CD14-positive monocyte (primary cell): ENCODE data around the gene CLCA1. TPM values are rescaled to one million over a fixed set of nuclear protein-coding genes. Genes with fewer than 3 reads are reported as not detected.

Experiments used
- DNase-seq, 3 donors: peaks; one replicate each; pipeline ENCODE4 v3.0.0-alpha.2; 2011 to 2022
- H2AFZ ChIP-seq: 2 replicates; pipeline ENCODE4 v1.6.0; 2012; ENCODE audit warnings: mild to moderate bottlenecking, low read depth, low read length, inconsistent platforms; ENCODE audit not compliant: insufficient read depth, poor library complexity, severe bottlenecking
- H3K27ac ChIP-seq, 2 donors: 1 replicate in 1 of 2; 2 replicates in 1 of 2; pipeline ENCODE4 v1.5.1; 2012 to 2013; ENCODE audit warnings: low read length in 2 of 2, control low read depth in 1 of 2, inconsistent platforms in 1 of 2, low read depth in 1 of 2, mild to moderate bottlenecking in 1 of 2
- H3K27me3 ChIP-seq, 2 donors: one replicate each; pipeline versions ENCODE4 v1.6.0 to v1.6.1; 2011 to 2013; ENCODE audit warnings: low read length in 2 of 2; ENCODE audit not compliant: control insufficient read depth in 2 of 2, insufficient read depth in 2 of 2
- H3K36me3 ChIP-seq, 2 donors: replicated peaks in 1 of 2; 1 replicate in 1 of 2; 2 replicates in 1 of 2; pipeline versions ENCODE4 v1.5.1 to v1.6.1; 2012 to 2013; ENCODE audit warnings: low read length in 2 of 2, control low read depth in 1 of 2, inconsistent platforms in 1 of 2, mild to moderate bottlenecking in 1 of 2; ENCODE audit not compliant: insufficient read depth in 2 of 2, control insufficient read depth in 1 of 2
- H3K4me1 ChIP-seq, 2 donors: 1 replicate in 1 of 2; 2 replicates in 1 of 2; pipeline versions ENCODE4 v1.5.1 to v1.6.1; 2012 to 2013; ENCODE audit warnings: low read length in 2 of 2, control low read depth in 1 of 2, inconsistent platforms in 1 of 2, mild to moderate bottlenecking in 1 of 2, moderate library complexity in 1 of 2; ENCODE audit not compliant: insufficient read depth in 2 of 2, control insufficient read depth in 1 of 2
- H3K4me2 ChIP-seq: replicated peaks from 2 replicates; pipeline ENCODE3; 2012; ENCODE audit warnings: low read length, moderate library complexity, mild to moderate bottlenecking; ENCODE audit not compliant: poor library complexity, severe bottlenecking; ENCODE audit errors: extremely low read depth
- H3K4me3 ChIP-seq, 3 experiments: fragments of 200-600 bp in 1 of 3; sonication (generic) in 1 of 3; replicated peaks in 1 of 3; 1 replicate in 2 of 3; 2 replicates in 1 of 3; pipeline ENCODE4 v1.5.1; 2011 to 2013; ENCODE audit warnings: low read length in 3 of 3, mild to moderate bottlenecking in 3 of 3, control low read depth in 2 of 3, low read depth in 2 of 3, inconsistent platforms in 1 of 3, moderate library complexity in 1 of 3
- H3K79me2 ChIP-seq: 2 replicates; pipeline ENCODE4 v1.6.0; 2012; ENCODE audit warnings: mild to moderate bottlenecking, control low read depth, inconsistent platforms, low read length, moderate library complexity; ENCODE audit not compliant: insufficient read depth
- H3K9ac ChIP-seq: 2 replicates; pipeline ENCODE4 v1.6.0; 2017; ENCODE audit warnings: low read length, mild to moderate bottlenecking; ENCODE audit not compliant: insufficient read depth, poor library complexity, severe bottlenecking
- H3K9me3 ChIP-seq, 2 donors: replicated peaks in 1 of 2; 1 replicate in 1 of 2; 2 replicates in 1 of 2; pipeline versions ENCODE4 v1.5.1 to v1.6.1; 2012 to 2013; ENCODE audit warnings: low read length in 2 of 2, control low read depth in 1 of 2; ENCODE audit not compliant: control insufficient read depth in 1 of 2, insufficient read depth in 1 of 2
- H4K20me1 ChIP-seq: 2 replicates; pipeline ENCODE4 v1.6.0; 2012; ENCODE audit warnings: mild to moderate bottlenecking, low read length, control low read depth, moderate library complexity; ENCODE audit not compliant: insufficient read depth
- H3K27ac Mint-ChIP-seq, 7 donors: one replicate each; pipeline ENCODE4 v1.8.0; 2020; ENCODE audit warnings: mild to moderate bottlenecking in 7 of 7, mixed read lengths in 7 of 7, moderate library complexity in 6 of 7, inconsistent platforms in 2 of 7
- H3K27me3 Mint-ChIP-seq, 3 donors: one replicate each; pipeline ENCODE4 v1.8.0; 2021 to 2022; ENCODE audit warnings: low read depth in 3 of 3, mild to moderate bottlenecking in 3 of 3, mixed read lengths in 3 of 3, moderate library complexity in 3 of 3, inconsistent platforms in 1 of 3
- H3K36me3 Mint-ChIP-seq, 2 donors: one replicate each; pipeline ENCODE4 v1.8.0; 2020; ENCODE audit warnings: mixed read lengths in 2 of 2, inconsistent platforms in 1 of 2, mild to moderate bottlenecking in 1 of 2
- H3K4me1 Mint-ChIP-seq: one replicate; pipeline ENCODE4 v1.8.0; 2020; ENCODE audit warnings: mild to moderate bottlenecking, mixed read lengths
- H3K4me3 Mint-ChIP-seq, 2 donors: one replicate each; pipeline ENCODE4 v1.8.0; 2020; ENCODE audit warnings: mild to moderate bottlenecking in 2 of 2, mixed read lengths in 2 of 2, moderate library complexity in 1 of 2
- H3K9me3 Mint-ChIP-seq, 7 donors: one replicate each; pipeline ENCODE4 v1.8.0; 2020 to 2022; ENCODE audit warnings: mixed read lengths in 7 of 7, mild to moderate bottlenecking in 6 of 7, moderate library complexity in 6 of 7, inconsistent platforms in 2 of 7
- CTCF ChIP-seq: fragments of 200-600 bp; IDR thresholded peaks from one replicate; pipeline ENCODE4 v1.8.0; 2022; ENCODE audit warnings: antibody characterized with exemption, mild to moderate bottlenecking
- WGBS: methylation state at CpG from one replicate; pipeline ENCODE4 v1.1.5; 2013; ENCODE audit warnings: missing lambda C conversion rate; ENCODE audit not compliant: insufficient coverage; 5-methylcytosine and 5-hydroxymethylcytosine counted together
- intact Hi-C, 2 donors: fragments of 100-400 bp; cut with micrococcal nuclease; formaldehyde crosslinking; loops; one replicate each; pipeline versions ENCODE4 v1.15.0 to v1.15.1; 2023
- polyA plus RNA-seq, 3 donors: library from polyadenylated mRNA; depleted of rRNA in 1 of 3; unstranded in 2 of 3; stranded (reverse) in 1 of 3; fragments of 300-500 nt in 2 of 3; fragments of >200 nt in 1 of 3; fragmentation: Illumina TruSeq in 2 of 3; gene quantifications; 1 replicate in 2 of 3; 2 replicates in 1 of 3; pipeline ENCODE4 v1.2.3, GENCODE V29; 2012 to 2021

CLCA1 gene
- polyA plus RNA-seq, 3 donors: not detected

- Histone ChIP-seq H3K4me3 (no peak overlapping the region), H3K4me2 (no peak overlapping the region), H2AFZ (no peak overlapping the region), H3K27ac (no peak overlapping the region), H3K79me2 (no peaks in the 10 kb centered on the region), H3K27me3 (no peaks in the 10 kb centered on the region), H3K9ac (no peak overlapping the region), H3K4me1 (no peaks in the 10 kb centered on the region), H4K20me1 (no peaks in the 10 kb centered on the region), H3K9me3 (no peaks in the 10 kb centered on the region), H3K36me3 (no peaks in the 10 kb centered on the region)
- Mint-ChIP-seq H3K27ac (peak overlapping the region in 2 of 7 donors; percentile 19 to 21), H3K4me1 (no peaks in the 10 kb centered on the region), H3K36me3 (no peaks in the 10 kb centered on the region), H3K9me3 (no peaks in the 10 kb centered on the region), H3K4me3 (no peak overlapping the region), H3K27me3 (no peaks in the 10 kb centered on the region)
- no peak for TF ChIP-seq CTCF
- no peak for DNase-seq
- intact Hi-C loops: no loop called here
- WGBS: 33% methylated on average over 1 of the region's 2 CpGs
Measured at GRCh38 chr1:86515597-86515996, 46.9 kb downstream of the CLCA1 start.

- TF ChIP-seq CTCF: no peak
- WGBS: 100% methylated on average over 1 of the region's 1 CpG
Measured at GRCh38 chr1:86516335-86516734, 47.6 kb downstream of the CLCA1 start.

More at GRCh38 chr1:86516335-86516734, 47.6 kb downstream of the CLCA1 start:
- no peaks in the 10 kb centered on the region for H3K4me1 Mint-ChIP-seq
- H3K4me3 Mint-ChIP-seq: no peak overlapping the region
- no peaks in the 10 kb centered on the region for H3K9me3 Mint-ChIP-seq
- Histone ChIP-seq H3K4me2 (no peak overlapping the region), H3K36me3 (no peaks in the 10 kb centered on the region), H3K4me3 (no peak overlapping the region), H3K79me2 (no peaks in the 10 kb centered on the region), H3K27ac (no peak overlapping the region), H3K27me3 (no peaks in the 10 kb centered on the region), H3K9ac (no peak overlapping the region), H3K9me3 (no peaks in the 10 kb centered on the region), H2AFZ (no peak overlapping the region), H4K20me1 (no peaks in the 10 kb centered on the region), H3K4me1 (no peaks in the 10 kb centered on the region)
- no peak for DNase-seq
- H3K27me3 Mint-ChIP-seq: no peaks in the 10 kb centered on the region
- no peak overlapping the region for H3K27ac Mint-ChIP-seq
- no peaks in the 10 kb centered on the region for H3K36me3 Mint-ChIP-seq
- intact Hi-C loops: no loop called here
